Activated CD4-positive, alpha-beta T cell treated with anti-CD3 and anti-CD28 coated beads, Interleukin-2, amount 10 ng/mL, durations not matched to agents 7 days and 5 days (primary cell): ENCODE results near the gene LRRC37A2. TPM values are rescaled to one million over a fixed set of nuclear protein-coding genes. Genes with fewer than 3 reads are reported as not detected.
"Not testable (repeated sequence)": the region's sequence is repeated elsewhere in the genome, so short reads cannot be mapped to it uniquely, and the experiment has no call there.

Source experiments
- CTCF ChIA-PET: fragments of 350-600 bp; sonication (Branson Sonifier 250); formaldehyde crosslinking; loops from one replicate; lab custom pipeline; 2021; ENCODE audit warnings: antibody characterized with exemption; lab: Charles Lee
- POLR2A ChIA-PET: fragments of 350-600 bp; sonication (Branson Sonifier 250); formaldehyde crosslinking; loops from one replicate; lab custom pipeline; 2021; ENCODE audit warnings: antibody characterized with exemption; lab: Charles Lee
- DNase-seq: peaks from one replicate; pipeline ENCODE4 v3.0.0-alpha.2; 2020
- H3K27ac Mint-ChIP-seq: one replicate; pipeline ENCODE4 v1.8.0; 2021; ENCODE audit warnings: mild to moderate bottlenecking, moderate library complexity, mixed read lengths
- H3K27me3 Mint-ChIP-seq: one replicate; pipeline ENCODE4 v1.8.0; 2021; ENCODE audit warnings: mixed read lengths
- H3K36me3 Mint-ChIP-seq: one replicate; pipeline ENCODE4 v1.8.0; 2021; ENCODE audit warnings: low read depth, mixed read lengths
- H3K4me1 Mint-ChIP-seq: one replicate; pipeline ENCODE4 v1.8.0; 2021; ENCODE audit warnings: mixed read lengths
- H3K4me3 Mint-ChIP-seq: one replicate; pipeline ENCODE4 v1.8.0; 2021; ENCODE audit warnings: mild to moderate bottlenecking, moderate library complexity, mixed read lengths
- H3K9me3 Mint-ChIP-seq: one replicate; pipeline ENCODE4 v1.8.0; 2021; ENCODE audit warnings: mixed read lengths
- total RNA-seq, 2 experiments: library from RNA; stranded (reverse); gene quantifications; one replicate each; pipeline ENCODE4 v1.2.3, GENCODE V29; 2021

LRRC37A2 gene
- total RNA-seq, result 10 to 100 TPM; 10.4 to 11.1 TPM

GRCh38 chr17:46512168-46512567 lies at the start of gene LRRC37A2:
LRRC37A2 (plus strand) TSS chr17:46512468; CDS start chr17:46512713, 245 bp downstream.
- H3K9me3 Mint-ChIP-seq, H3K27ac Mint-ChIP-seq, H3K4me1 Mint-ChIP-seq, H3K27me3 Mint-ChIP-seq, DNase-seq, H3K4me3 Mint-ChIP-seq, CTCF ChIA-PET, H3K36me3 Mint-ChIP-seq, POLR2A ChIA-PET: not testable (repeated sequence)

- H3K4me3 Mint-ChIP-seq, CTCF ChIA-PET: not testable (repeated sequence)
These were observed 44.6 kb upstream of the LRRC37A2 start for GRCh38 chr17:46467618-46468017.

GRCh38 chr17:46474489-46474888 lies 37.8 kb upstream of the LRRC37A2 start:
- H3K9me3 Mint-ChIP-seq, H3K27me3 Mint-ChIP-seq, CTCF ChIA-PET, H3K36me3 Mint-ChIP-seq, DNase-seq, H3K4me3 Mint-ChIP-seq, POLR2A ChIA-PET, H3K27ac Mint-ChIP-seq, H3K4me1 Mint-ChIP-seq: not testable (repeated sequence)

More at GRCh38 chr17:46467618-46468017, 44.6 kb upstream of the LRRC37A2 start:
- H3K36me3 Mint-ChIP-seq, H3K27ac Mint-ChIP-seq, DNase-seq, POLR2A ChIA-PET, H3K27me3 Mint-ChIP-seq, H3K9me3 Mint-ChIP-seq, H3K4me1 Mint-ChIP-seq: not testable (repeated sequence)

GRCh38 chr17:46475583-46475982 lies 36.7 kb upstream of the LRRC37A2 start:
- H3K27ac Mint-ChIP-seq, H3K9me3 Mint-ChIP-seq, H3K27me3 Mint-ChIP-seq: not testable (repeated sequence)

GRCh38 chr17:46478823-46479222 lies 33.4 kb upstream of the LRRC37A2 start:
- H3K9me3 Mint-ChIP-seq, POLR2A ChIA-PET, H3K36me3 Mint-ChIP-seq, DNase-seq, H3K4me1 Mint-ChIP-seq, H3K27ac Mint-ChIP-seq, H3K27me3 Mint-ChIP-seq, H3K4me3 Mint-ChIP-seq, CTCF ChIA-PET: not testable (repeated sequence)

More at GRCh38 chr17:46475583-46475982, 36.7 kb upstream of the LRRC37A2 start:
- H3K36me3 Mint-ChIP-seq, H3K4me1 Mint-ChIP-seq, DNase-seq, CTCF ChIA-PET, POLR2A ChIA-PET, H3K4me3 Mint-ChIP-seq: not testable (repeated sequence)

- H3K36me3 Mint-ChIP-seq, H3K4me3 Mint-ChIP-seq, DNase-seq, CTCF ChIA-PET, H3K4me1 Mint-ChIP-seq, H3K9me3 Mint-ChIP-seq, H3K27ac Mint-ChIP-seq, H3K27me3 Mint-ChIP-seq, POLR2A ChIA-PET: not testable (repeated sequence)
These were observed 31.0 kb upstream of the LRRC37A2 start for GRCh38 chr17:46481310-46481709.

GRCh38 chr17:46492021-46492420 lies 20.2 kb upstream of the LRRC37A2 start:
- H3K27me3 Mint-ChIP-seq, H3K9me3 Mint-ChIP-seq, H3K36me3 Mint-ChIP-seq, H3K4me1 Mint-ChIP-seq, DNase-seq, POLR2A ChIA-PET, H3K27ac Mint-ChIP-seq, H3K4me3 Mint-ChIP-seq, CTCF ChIA-PET: not testable (repeated sequence)

GRCh38 chr17:46499437-46500139 lies 12.7 kb upstream of the LRRC37A2 start:
- H3K4me3 Mint-ChIP-seq, H3K4me1 Mint-ChIP-seq, H3K36me3 Mint-ChIP-seq, DNase-seq, POLR2A ChIA-PET, H3K27ac Mint-ChIP-seq, H3K27me3 Mint-ChIP-seq, H3K9me3 Mint-ChIP-seq: not testable (repeated sequence)
- CTCF ChIA-PET, result interaction anchor here (0.6 kb wide), 1 partner anchor 495 kb away, joined by 3 read pairs; no protein-coding TSS in a partner anchor

- H3K36me3 Mint-ChIP-seq, H3K4me3 Mint-ChIP-seq, CTCF ChIA-PET, H3K4me1 Mint-ChIP-seq, H3K9me3 Mint-ChIP-seq, POLR2A ChIA-PET, DNase-seq, H3K27me3 Mint-ChIP-seq, H3K27ac Mint-ChIP-seq: not testable (repeated sequence)
These were observed 6.4 kb upstream of the LRRC37A2 start for GRCh38 chr17:46505896-46506295.

- POLR2A ChIA-PET, H3K9me3 Mint-ChIP-seq, H3K27ac Mint-ChIP-seq, CTCF ChIA-PET, H3K27me3 Mint-ChIP-seq, DNase-seq, H3K4me1 Mint-ChIP-seq, H3K4me3 Mint-ChIP-seq, H3K36me3 Mint-ChIP-seq: not testable (repeated sequence)
These were observed 22.4 kb downstream of the LRRC37A2 start for GRCh38 chr17:46534716-46535115.

- CTCF ChIA-PET, result not testable (repeated sequence)
These were observed 36.3 kb downstream of the LRRC37A2 start for GRCh38 chr17:46548607-46549006.

GRCh38 chr17:46559155-46559554 lies 46.9 kb downstream of the LRRC37A2 start:
- CTCF ChIA-PET, H3K4me1 Mint-ChIP-seq, H3K36me3 Mint-ChIP-seq, POLR2A ChIA-PET, H3K27ac Mint-ChIP-seq, DNase-seq, H3K27me3 Mint-ChIP-seq, H3K4me3 Mint-ChIP-seq, H3K9me3 Mint-ChIP-seq: not testable (repeated sequence)

More at GRCh38 chr17:46548607-46549006, 36.3 kb downstream of the LRRC37A2 start:
- DNase-seq, H3K4me1 Mint-ChIP-seq, H3K27ac Mint-ChIP-seq, H3K27me3 Mint-ChIP-seq, H3K4me3 Mint-ChIP-seq, POLR2A ChIA-PET, H3K36me3 Mint-ChIP-seq, H3K9me3 Mint-ChIP-seq: not testable (repeated sequence)

GRCh38 chr17:46560048-46560447 lies 47.8 kb downstream of the LRRC37A2 start:
- CTCF ChIA-PET, DNase-seq, H3K4me3 Mint-ChIP-seq, POLR2A ChIA-PET, H3K9me3 Mint-ChIP-seq, H3K27me3 Mint-ChIP-seq, H3K36me3 Mint-ChIP-seq, H3K27ac Mint-ChIP-seq, H3K4me1 Mint-ChIP-seq: not testable (repeated sequence)

GRCh38 chr17:46566284-46566683 lies 54.0 kb downstream of the LRRC37A2 start:
- H3K9me3 Mint-ChIP-seq, H3K4me1 Mint-ChIP-seq, H3K27me3 Mint-ChIP-seq, H3K36me3 Mint-ChIP-seq, POLR2A ChIA-PET, H3K4me3 Mint-ChIP-seq, DNase-seq, CTCF ChIA-PET, H3K27ac Mint-ChIP-seq: not testable (repeated sequence)
